GM21717 (cell line): Measurements from ENCODE around the gene ABTB2.
"Not testable (repeated sequence)": the region's sequence is repeated elsewhere in the genome, so short reads cannot be mapped to it uniquely, and the experiment has no call there.

Experiments
- ATAC-seq: cut with Tn5 transposase; IDR thresholded peaks from one replicate; pipeline ENCODE4 v1.9.1; 2021; ENCODE audit warnings: mild to moderate bottlenecking, moderate library complexity; ENCODE audit not compliant: unreplicated experiment

The ABTB2 gene

GRCh38 chr11:34219279-34219678, 138.5 kb downstream of the ABTB2 start:
- ATAC-seq, result no peak

GRCh38 chr11:34218756-34219155, 139.1 kb downstream of the ABTB2 start:
- ATAC-seq, result not testable (repeated sequence)

- no peak for ATAC-seq
Measured at GRCh38 chr11:34218067-34218466, 139.7 kb downstream of the ABTB2 start.

- no peak for ATAC-seq
Measured at GRCh38 chr11:34216706-34217105, 141.1 kb downstream of the ABTB2 start.

GRCh38 chr11:34215806-34216453, 141.9 kb downstream of the ABTB2 start:
- no peak for ATAC-seq

GRCh38 chr11:34214961-34215805, 142.6 kb downstream of the ABTB2 start:
- ATAC-seq, result peak; percentile 71

GRCh38 chr11:34213366-34213765, 144.4 kb downstream of the ABTB2 start:
- no peak for ATAC-seq

- ATAC-seq, result no peak
Measured at GRCh38 chr11:34212566-34212965, 145.2 kb downstream of the ABTB2 start.

- ATAC-seq, result no peak
Measured at GRCh38 chr11:34209809-34210208, 148.0 kb downstream of the ABTB2 start.

GRCh38 chr11:34208266-34209135, 149.3 kb downstream of the ABTB2 start:
- ATAC-seq, result no peak

- ATAC-seq, result no peak
Measured at GRCh38 chr11:34207487-34208180, 150.2 kb downstream of the ABTB2 start.

- ATAC-seq, result no peak
Measured at GRCh38 chr11:34206407-34207300, 151.2 kb downstream of the ABTB2 start.

- ATAC-seq, result no peak
Measured at GRCh38 chr11:34205326-34206035, 152.3 kb downstream of the ABTB2 start.

GRCh38 chr11:34204396-34205279, 153.2 kb downstream of the ABTB2 start:
- no peak for ATAC-seq

- ATAC-seq, result no peak
Measured at GRCh38 chr11:34203377-34203871, 154.4 kb downstream of the ABTB2 start.

GRCh38 chr11:34201129-34201528, 156.7 kb downstream of the ABTB2 start:
- ATAC-seq, result no peak

- no peak for ATAC-seq
Measured at GRCh38 chr11:34199525-34199924, 158.3 kb downstream of the ABTB2 start.

GRCh38 chr11:34198523-34198922, 159.3 kb downstream of the ABTB2 start:
- ATAC-seq, result no peak
